ENCODE results near the gene GTPBP8.
A peak's percentile ranks its signal among the peaks of the same experiment; 100 is the strongest.

The GTPBP8 gene

DNA sequence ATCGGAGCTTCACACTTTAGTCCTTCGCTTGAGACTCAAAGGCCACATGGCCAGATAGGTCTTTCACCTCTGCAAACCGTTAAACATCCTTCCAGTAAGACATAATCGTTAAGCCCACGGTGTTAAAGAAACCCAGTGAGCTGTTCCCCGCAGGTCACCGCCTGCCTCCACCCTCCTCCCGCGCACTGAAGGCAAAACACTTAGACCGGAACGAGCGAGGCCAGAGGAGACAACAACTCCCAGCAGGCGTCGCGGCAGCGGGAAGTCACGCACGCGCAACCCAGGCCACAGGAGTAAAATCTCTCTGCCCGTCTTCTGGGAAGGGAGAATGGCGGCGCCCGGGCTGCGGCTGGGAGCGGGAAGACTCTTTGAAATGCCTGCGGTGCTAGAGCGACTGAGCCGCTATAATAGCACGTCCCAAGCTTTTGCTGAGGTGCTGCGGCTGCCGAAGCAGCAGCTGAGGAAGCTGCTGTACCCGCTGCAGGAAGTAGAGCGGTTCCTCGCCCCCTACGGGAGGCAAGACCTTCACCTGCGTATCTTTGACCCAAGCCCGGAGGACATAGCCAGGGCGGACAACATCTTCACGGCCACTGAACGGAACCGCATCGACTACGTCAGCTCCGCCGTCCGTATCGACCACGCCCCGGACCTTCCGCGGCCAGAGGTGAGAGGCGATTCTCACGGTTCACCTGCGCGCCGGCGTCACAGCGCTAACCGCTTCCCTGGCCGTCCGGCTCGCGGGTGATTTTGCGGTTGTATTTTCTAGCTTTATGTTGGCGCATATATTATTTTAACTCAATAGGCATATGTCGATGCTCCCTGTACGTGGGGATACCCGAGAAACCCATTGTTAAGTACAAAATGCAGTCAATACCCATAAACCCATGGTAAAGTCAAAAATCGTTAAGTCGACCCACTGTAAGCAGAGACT lies at the start of gene GTPBP8:
GTPBP8 (plus strand) TSS at position 313 of the 931 bp plus-strand sequence; CDS start at position 329, 16 bp downstream.
- peak; percentile 72 for DNase-seq (ENCODE audit: low read depth)

DNA sequence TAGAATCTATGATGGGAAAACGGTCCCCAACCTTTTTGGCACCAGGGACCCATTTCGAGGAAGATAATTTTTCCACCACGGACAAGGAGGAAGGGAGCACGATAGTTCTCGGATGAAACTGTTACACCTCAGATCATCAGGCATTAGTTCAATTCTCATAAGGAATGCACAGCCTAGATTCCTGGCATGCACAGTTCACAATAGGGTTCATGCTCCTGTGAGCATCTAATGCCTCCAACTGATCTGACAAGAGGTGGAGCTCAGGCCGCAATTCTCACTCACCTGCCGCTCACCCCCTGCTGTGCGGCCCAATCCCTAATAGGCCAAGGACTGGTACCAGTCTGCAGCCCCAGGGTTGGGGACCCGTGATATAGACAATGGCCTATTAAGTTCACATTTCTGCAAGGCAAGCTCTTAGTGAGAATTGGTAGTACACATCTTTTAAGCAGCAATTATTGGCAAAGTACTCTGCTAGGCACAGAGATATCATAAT lies 42.4 kb upstream of the GTPBP8 start:
- DNase-seq (ENCODE audit: low read depth), result no peak

DNA sequence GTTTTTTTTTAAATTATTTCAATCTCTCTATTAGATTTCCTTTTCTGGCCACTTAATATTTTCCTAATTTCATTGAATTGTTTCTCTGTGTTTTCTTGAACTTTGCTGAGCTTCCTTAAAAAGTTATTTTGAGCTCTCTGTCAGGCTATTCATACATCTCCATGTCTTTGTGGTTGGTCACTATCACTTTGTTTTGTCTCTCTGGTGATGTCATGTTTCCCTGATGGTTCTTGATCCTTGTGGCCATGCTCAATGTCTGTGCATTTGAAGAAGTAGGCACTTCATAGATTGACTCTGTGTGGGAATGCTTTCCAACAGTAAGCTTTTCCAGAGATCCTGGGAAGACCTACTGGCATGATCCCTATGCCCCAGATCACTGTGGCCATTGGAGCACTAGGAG lies 34.4 kb upstream of the GTPBP8 start:
- DNase-seq (ENCODE audit: low read depth), result no peak

DNA sequence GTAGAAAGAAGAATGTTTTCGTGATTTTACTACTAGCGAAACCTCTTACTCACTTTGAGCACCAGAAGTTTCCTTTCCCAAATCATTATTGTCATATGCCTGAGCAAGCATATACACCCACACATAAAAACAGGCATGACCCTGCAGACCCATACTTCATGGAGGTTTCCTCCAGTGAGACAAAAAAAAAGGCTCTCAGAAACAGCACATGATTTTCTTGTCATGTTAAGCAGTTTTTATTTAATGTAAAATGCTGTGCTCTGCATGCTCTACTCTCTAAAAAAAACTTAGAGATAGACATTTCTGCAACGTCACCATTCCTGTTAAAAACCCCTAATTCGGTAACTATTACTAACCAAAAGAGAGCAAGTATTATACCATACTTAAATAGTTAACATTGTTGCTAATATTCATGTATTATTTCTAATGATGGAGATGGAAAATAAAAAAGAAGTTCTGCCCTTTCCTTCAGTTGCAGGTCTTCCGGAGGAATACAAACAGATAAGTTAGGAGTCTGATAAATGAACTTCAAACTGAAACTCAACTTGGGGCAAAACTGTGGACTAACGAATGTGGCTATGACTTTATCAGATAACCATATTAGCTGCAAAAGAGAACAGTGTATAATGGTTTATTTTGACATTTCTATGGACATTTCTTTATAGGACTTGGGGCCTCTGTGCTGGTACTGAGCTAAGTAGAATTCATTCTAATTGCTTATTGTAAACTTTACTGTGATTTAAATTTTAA lies 31.8 kb upstream of the GTPBP8 start:
- no peak for DNase-seq (ENCODE audit: low read depth)

DNA sequence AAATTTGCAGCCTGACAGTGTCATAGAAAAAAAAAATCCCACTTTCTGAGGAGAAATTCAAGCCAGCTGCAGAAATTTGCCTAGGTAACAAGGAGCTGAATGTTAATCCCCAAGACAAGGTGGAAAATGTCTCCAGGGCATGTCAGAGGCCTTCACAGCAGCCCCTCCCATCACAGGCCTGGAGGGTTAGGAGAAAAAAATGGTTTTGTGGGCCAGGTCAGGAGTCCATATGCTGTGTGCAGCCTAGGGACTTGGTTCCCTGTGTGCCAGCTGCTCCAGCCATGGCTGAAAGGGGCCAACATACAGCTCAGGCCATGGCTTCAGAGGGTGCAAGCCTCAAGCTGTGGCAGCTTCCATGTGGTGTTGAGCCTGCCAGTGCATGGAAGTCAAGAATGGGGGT lies 27.1 kb upstream of the GTPBP8 start:
- DNase-seq (ENCODE audit: low read depth), result no peak

DNA sequence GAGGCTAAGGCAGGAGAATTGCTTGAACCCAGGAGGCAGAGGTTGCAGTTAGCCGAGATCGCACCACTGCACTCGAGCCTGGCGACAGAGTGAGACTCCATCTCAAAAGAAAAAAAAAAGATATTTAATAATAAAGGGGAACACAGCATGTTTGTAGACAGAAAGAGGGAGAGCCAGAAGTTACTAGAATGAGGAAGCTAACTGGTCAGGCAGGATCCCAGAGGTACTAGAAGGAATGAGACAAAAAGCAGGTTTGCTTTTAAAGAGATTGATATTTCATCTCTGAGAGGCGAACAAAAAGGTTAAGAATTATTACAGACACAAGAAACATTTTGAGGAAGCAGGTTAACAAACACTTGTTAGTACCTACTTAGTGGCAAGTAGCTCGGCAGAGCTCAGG lies 25.1 kb upstream of the GTPBP8 start:
- no peak for DNase-seq (ENCODE audit: low read depth)

DNA sequence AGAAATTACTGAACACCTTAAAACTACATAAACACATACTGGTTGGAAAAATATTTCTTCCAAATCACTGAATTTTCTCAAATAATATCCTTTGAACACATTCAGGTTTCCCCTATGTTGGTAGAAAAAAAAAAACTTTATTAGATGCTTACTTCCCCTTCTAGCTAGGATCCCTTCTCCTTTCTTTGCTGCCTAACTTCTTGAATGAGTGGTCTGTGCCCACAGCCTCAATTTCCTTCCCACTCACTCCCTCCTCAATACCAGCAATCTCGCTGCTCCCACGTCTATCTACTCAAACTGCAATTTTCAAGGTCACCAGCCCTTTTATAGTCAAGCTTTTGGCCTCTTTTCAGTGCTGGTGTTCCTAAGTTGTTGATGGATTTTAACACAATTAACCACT lies 24.2 kb upstream of the GTPBP8 start:
- DNase-seq (ENCODE audit: low read depth), result no peak

DNA sequence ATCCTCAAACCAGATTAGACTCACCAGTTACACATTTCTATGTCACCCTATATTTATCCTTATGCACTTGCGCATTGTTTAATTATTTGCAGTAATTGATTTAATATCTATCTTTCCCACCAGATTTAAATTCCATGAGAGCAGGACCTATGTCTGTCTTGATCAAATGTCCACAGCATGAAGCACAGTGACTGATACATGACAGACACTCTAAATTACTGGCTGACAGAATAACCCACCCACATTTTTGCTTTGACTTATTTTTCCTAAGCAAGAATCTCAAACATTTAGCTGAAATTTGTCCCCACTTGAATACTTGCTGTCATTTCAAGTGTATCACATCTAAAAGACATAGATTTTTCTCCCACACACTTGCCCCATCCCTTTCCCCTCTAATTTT lies 23.4 kb upstream of the GTPBP8 start:
- no peak for DNase-seq (ENCODE audit: low read depth)

DNA sequence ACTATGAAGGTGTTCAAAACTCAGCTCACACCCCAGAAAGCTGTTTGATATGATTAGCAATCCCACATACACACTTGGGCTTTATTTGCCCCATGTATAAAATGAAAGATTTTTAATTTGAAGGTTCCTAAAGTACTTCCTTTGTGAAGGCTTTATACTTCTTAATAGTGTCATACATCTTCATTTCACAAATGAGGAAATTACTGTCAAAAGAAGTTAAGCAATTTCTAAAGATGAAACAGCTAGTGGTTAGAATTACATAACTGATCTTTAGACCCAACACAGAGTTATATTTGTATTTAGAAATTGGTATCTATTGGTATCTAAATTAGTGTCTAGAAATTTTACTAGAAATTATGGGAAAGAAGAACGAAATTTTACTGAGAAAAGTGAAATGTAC lies 23.0 kb upstream of the GTPBP8 start:
- no peak for DNase-seq (ENCODE audit: low read depth)

DNA sequence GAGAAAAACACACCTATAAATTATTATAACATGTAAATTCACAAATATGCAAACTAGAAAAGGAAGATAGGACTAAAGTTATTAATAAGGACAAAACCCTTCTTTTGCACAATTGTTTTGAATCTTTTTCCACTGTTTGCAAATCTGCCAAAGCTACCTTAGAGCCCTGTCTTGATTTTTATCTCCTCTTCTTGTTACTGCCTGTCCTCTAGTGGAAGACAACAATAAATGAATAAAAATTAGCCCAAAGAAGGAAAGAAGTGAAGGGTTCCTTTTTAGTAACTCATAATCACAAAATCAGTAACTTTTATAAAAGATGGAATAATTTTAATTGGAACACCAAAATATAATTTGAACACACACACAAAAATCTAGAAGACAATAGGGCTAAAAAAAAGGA lies 18.6 kb upstream of the GTPBP8 start:
- DNase-seq (ENCODE audit: low read depth), result no peak

DNA sequence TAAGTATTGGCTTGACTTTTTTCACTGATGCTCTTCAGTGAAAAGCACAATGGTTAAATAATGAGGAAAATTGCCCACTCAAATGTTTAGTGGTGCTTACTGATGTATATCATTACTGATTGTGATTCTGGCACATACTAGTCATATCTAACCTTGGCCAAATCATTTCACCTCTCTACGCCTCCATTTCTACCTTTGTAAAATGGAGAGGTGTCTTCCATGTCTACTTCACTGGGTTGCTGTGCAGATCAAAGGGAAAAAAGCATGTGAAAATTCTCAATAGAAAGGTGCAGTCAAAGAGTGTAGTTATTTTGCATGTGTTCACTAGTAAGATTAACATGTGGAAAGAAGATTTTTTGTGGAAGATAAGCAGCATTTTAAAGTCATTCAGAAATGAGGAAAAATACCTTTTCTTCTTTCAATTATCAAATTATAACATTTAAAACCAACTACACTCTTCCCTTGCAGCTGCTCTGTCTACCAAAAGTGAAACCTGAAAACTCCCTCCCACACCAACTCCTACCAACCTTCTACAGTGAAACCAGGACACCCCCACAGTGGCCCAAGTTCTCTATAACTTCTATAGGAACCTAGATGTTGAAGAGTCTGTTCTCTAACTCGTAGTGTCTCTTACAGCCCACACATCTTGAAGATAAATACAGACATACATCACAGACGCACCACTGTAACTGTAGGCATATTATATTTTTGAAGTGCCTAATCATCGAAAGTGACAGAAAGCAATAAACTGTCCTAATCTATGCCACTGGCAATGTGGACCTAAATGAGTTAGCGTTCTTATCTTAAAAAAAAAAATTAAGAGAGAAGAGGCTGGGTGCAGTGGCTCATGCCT lies 17.2 kb upstream of the GTPBP8 start:
- DNase-seq (ENCODE audit: low read depth), result no peak

DNA sequence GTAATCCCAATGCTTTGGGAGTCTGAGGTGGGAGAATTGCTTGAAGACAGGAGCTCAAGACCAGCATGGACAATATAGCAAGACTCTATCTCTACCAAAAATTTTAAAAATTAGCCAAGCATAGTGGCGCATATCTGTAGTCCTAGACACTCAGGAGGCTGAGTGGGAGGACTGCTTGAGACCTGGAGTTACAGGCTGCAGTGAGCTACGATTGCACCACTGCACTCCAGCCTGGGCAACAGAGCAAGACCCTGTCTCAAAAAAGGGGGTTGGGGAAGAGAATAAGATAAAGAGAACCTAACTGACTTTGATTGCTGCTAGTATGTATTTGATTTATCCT lies 16.6 kb upstream of the GTPBP8 start:
- DNase-seq (ENCODE audit: low read depth), result no peak

DNA sequence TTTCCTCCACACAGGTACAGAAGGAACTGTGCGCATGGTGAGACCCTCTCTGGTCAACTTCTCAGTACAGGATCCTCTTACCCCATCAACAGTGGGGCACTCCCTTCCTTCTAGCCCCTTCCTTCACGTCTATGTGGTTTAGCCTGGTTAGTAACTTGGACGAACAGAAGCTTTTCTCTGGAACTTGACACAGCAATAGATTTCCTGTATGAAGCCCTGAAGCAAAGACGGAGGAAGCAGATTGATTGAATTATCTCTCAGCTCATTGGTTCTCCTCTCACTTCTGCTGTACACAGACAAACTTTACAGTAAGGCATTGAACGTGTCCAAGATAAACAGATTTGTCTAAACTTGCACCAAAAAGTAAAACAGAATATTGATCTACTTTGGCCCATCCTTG lies 15.9 kb upstream of the GTPBP8 start, which contains the start of gene CD200R1:
CD200R1 (minus strand) TSS at position 210 of the 400 bp plus-strand sequence. CDS start 246 bp downstream, outside the sequence.
- DNase-seq (ENCODE audit: low read depth), result no peak

DNA sequence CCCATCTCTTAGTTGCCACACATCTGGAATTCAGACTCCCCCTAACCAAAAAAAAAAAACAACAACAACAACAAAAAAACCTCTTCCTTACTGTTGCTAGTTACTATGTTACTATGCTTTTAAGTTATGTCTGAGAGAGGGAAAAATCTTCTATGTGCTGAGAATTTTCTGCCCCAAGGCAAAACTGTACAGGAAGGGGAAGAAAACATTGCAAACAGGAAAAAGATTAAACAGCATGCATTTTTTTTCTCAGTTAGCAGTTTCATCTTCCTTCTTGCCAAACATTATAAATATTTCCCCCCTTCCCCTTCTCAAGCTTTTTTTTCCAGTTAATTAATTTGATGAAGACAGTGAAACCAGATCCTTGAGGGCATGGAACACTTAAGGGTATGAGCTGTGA lies 14.8 kb upstream of the GTPBP8 start:
- no peak for DNase-seq (ENCODE audit: low read depth)

DNA sequence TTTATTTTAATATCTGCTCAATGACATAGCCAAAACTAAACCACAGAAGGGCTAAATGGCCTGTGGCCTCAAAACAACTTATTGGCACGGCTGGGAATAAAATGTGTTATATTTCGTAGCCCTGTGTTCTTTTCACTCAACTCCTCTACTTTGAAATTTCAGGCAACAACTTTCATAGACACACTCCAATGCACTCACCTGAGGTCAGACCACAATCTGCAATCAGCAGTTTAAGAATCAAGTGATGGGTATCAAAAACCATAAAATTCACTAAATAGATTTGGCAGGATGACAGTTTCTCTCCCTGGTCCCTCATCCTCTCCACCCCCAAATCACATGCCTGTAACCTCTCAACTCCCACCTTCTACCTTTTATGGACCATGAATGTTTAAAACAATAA lies 13.8 kb upstream of the GTPBP8 start:
- no peak for DNase-seq (ENCODE audit: low read depth)

DNA sequence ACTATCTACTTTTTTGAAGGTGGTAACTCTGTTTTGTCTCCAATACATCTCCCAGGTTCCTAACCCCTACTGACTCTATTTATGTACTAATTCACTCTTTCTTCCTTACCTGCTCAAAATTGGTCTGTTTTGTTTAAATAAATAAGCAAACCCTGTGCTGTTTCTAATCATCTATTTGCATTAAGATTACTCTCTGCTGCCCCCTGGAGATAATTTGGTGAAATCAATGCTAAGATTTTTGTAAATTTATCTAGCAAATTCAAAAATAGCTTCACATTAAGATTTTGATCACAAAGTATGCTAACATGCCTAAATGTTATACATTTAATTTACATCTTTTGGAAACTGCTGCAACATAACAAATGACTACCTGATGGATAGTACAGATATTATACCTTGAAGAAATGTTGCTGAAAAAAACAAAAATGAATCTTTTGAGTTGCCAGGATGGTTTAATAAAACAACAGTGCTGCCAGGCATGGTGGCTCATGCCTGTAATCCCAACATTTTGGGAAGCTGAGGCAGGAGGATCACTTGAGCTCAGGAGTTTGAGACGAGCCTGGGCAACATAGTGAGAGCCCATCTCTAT lies 11.4 kb upstream of the GTPBP8 start:
- DNase-seq (ENCODE audit: low read depth), result no peak

DNA sequence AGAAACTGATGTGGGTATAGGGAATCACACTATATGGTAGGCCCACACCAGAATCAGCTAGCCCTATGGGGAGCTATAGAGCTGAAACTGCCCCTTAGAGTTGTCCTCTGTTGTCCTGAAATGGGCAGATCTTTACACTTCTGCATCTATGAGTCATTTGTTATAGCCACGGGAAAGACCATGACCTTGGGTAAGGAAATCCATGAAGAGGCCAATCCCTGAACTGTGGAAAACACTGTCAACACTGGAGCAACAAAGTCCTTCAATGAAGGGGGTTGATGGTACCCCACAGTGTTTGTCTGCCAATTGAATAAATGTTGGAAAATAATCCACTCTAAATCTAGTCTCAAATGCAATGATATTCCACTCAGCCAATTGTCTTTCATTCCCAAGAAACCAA lies 10.7 kb upstream of the GTPBP8 start:
- DNase-seq (ENCODE audit: low read depth), result no peak

DNA sequence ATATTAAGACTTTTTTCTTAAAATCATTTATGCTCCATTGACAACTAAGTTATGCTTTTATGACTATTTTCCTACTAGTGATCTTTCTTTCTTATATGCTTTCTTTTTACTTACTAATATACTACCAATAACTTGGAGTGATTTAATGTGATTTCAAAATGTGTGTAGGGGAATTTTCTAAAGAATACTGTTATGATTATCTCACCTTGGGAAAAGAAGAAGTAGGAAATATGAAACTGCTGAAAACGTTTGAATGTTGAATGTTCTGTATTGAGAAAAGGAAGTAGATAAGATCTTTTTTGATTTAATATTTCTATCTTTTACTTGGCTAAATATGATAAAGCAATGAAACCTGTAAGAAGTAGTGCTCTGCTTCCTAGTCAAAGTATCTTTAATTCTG lies 8.1 kb upstream of the GTPBP8 start:
- no peak for DNase-seq (ENCODE audit: low read depth)

DNA sequence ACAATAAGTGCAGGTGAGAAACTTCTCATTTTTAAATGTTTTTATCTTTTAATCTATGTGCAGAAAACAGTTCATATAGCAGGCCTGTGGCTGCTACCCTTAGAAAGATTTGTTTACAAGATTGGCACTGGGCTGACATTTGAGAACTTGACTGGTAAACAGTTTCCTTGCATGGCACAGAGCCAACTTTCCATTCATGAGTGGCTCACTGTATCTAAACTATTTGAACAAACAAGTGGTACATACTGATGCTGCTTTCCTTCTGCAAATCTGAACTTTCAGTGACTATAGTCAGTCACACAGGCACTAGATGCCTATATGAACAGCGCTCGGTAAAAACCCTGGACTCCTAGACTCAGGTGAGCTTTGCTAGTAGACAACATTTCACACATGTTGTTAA lies 6.3 kb upstream of the GTPBP8 start:
- DNase-seq (ENCODE audit: low read depth), result peak; percentile 38

DNA sequence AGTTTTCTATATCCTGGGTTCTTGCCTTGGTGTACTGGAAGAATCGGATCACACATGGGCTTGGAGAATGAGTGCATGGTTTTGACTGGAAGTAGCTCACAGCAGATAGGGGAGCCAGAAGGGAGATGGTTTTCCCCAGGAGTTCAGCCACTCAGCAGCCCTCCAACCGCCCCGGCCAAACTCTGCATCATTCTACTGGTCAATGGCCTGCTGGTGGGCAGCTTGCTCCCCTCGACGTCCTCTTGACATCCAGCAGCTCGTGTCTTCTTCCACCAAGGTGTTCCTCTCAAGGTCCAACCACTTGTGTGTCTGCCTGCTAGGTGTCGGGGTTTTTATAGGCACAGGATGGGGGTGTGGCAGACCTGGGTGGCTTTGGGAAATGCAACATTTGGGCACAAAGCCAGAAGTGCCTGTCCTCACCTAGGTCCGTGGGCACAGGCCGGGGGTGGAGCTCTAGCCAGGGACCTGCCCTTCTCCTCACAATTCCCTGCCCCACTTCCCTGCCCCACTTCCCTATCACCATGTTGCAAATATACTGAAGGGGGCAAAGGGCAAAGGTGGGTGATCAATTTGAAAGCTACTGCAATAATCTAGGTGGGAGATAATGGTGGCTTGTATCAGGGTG lies 3.0 kb upstream of the GTPBP8 start:
- no peak for DNase-seq (ENCODE audit: low read depth)

DNA sequence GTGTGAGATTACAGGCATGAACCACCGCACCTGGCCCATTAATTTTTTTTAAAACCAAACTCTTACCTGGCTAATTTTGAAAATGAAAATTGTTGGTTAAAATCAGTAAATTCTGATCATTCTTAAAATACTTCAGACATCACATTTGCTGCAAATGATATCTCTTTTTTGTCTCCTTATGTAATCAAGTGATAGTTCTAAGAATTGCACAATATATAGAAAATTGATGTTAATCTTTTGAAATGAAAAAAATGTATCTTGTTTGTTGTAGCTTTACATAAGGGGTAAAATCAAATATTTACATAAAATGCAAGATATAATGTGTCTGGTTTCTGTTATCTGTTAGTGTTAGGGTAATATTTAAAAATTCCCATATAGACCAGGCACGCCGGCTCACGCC lies 5.0 kb downstream of the GTPBP8 start:
- no peak for DNase-seq (ENCODE audit: low read depth)
